ENCODE measurements around the gene ANGPTL4.

- TF ChIP-seq, protein P1, sequence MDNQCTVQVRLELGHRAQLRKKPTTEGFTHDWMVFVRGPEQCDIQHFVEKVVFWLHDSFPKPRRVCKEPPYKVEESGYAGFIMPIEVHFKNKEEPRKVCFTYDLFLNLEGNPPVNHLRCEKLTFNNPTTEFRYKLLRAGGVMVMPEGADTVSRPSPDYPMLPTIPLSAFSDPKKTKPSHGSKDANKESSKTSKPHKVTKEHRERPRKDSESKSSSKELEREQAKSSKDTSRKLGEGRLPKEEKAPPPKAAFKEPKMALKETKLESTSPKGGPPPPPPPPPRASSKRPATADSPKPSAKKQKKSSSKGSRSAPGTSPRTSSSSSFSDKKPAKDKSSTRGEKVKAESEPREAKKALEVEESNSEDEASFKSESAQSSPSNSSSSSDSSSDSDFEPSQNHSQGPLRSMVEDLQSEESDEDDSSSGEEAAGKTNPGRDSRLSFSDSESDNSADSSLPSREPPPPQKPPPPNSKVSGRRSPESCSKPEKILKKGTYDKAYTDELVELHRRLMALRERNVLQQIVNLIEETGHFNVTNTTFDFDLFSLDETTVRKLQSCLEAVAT (IDR thresholded peaks at IDR 0.05), result no peak
- TF ChIP-seq, protein P2, sequence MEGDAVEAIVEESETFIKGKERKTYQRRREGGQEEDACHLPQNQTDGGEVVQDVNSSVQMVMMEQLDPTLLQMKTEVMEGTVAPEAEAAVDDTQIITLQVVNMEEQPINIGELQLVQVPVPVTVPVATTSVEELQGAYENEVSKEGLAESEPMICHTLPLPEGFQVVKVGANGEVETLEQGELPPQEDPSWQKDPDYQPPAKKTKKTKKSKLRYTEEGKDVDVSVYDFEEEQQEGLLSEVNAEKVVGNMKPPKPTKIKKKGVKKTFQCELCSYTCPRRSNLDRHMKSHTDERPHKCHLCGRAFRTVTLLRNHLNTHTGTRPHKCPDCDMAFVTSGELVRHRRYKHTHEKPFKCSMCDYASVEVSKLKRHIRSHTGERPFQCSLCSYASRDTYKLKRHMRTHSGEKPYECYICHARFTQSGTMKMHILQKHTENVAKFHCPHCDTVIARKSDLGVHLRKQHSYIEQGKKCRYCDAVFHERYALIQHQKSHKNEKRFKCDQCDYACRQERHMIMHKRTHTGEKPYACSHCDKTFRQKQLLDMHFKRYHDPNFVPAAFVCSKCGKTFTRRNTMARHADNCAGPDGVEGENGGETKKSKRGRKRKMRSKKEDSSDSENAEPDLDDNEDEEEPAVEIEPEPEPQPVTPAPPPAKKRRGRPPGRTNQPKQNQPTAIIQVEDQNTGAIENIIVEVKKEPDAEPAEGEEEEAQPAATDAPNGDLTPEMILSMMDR (IDR thresholded peaks at IDR 0.05 in 2 of 3, conservative IDR thresholded peaks at IDR 0.05 in 1 of 3; ENCODE audit: insufficient read depth in 2 of 3, low read depth in 1 of 3, low read length in 3 of 3), result peak; percentile 5 to 31 (median 24); a peak in 1 of 6 replicates
- TF ChIP-seq MXI1 (IDR thresholded peaks at IDR 0.05; ENCODE audit: low read depth, low read length) (no peak), EZH2 (IDR thresholded peaks at IDR 0.05; ENCODE audit: borderline replicate concordance, low read depth, low read length) (no peak), XRCC3 (IDR thresholded peaks at IDR 0.05) (no peak), IRF1 (CRISPR knock-in tag; IDR thresholded peaks at IDR 0.05; ENCODE audit: borderline replicate concordance) (no peak), RAD21 (CRISPR knock-in tag; conservative IDR thresholded peaks at IDR 0.05 in 1 of 2, IDR thresholded peaks at IDR 0.05 in 1 of 2) (no peak)
- TF ChIP-seq, protein P3, sequence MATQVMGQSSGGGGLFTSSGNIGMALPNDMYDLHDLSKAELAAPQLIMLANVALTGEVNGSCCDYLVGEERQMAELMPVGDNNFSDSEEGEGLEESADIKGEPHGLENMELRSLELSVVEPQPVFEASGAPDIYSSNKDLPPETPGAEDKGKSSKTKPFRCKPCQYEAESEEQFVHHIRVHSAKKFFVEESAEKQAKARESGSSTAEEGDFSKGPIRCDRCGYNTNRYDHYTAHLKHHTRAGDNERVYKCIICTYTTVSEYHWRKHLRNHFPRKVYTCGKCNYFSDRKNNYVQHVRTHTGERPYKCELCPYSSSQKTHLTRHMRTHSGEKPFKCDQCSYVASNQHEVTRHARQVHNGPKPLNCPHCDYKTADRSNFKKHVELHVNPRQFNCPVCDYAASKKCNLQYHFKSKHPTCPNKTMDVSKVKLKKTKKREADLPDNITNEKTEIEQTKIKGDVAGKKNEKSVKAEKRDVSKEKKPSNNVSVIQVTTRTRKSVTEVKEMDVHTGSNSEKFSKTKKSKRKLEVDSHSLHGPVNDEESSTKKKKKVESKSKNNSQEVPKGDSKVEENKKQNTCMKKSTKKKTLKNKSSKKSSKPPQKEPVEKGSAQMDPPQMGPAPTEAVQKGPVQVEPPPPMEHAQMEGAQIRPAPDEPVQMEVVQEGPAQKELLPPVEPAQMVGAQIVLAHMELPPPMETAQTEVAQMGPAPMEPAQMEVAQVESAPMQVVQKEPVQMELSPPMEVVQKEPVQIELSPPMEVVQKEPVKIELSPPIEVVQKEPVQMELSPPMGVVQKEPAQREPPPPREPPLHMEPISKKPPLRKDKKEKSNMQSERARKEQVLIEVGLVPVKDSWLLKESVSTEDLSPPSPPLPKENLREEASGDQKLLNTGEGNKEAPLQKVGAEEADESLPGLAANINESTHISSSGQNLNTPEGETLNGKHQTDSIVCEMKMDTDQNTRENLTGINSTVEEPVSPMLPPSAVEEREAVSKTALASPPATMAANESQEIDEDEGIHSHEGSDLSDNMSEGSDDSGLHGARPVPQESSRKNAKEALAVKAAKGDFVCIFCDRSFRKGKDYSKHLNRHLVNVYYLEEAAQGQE (IDR thresholded peaks at IDR 0.05; ENCODE audit: borderline replicate concordance), result no peak
- TF ChIP-seq, protein P3 (CRISPR knock-in tag; IDR thresholded peaks at IDR 0.05; ENCODE audit: low read depth), result no peak
Observed at GRCh38 chr19:8340341-8341096, 23.4 kb upstream of the ANGPTL4 start.
